BJ (cell line): ENCODE results near the gene NHLRC3. TPM values are rescaled to one million over a fixed set of nuclear protein-coding genes. Genes with fewer than 3 reads are reported as not detected.

Experiments
- CTCF ChIA-PET: fragments of 350-600 bp; formaldehyde crosslinking; extraction: SDS; loops from one replicate; lab custom pipeline; 2021; ENCODE audit warnings: antibody characterized with exemption, inconsistent platforms; lab: Yijun Ruan, JAX
- POLR2A ChIA-PET: fragments of 300-600 bp; sonication (Branson Sonifier 250); formaldehyde crosslinking; extraction: SDS; loops from one replicate; lab custom pipeline; 2021; ENCODE audit warnings: antibody characterized with exemption; lab: Charles Lee
- DNase-seq: peaks from one replicate; pipeline ENCODE4 v3.0.0-alpha.2; 2011; ENCODE audit warnings: low read depth
- H3K27me3 ChIP-seq: 2 replicates; pipeline ENCODE4 v1.6.0; 2011; ENCODE audit warnings: low read length; ENCODE audit not compliant: control insufficient read depth, insufficient read depth
- H3K36me3 ChIP-seq: 2 replicates; pipeline ENCODE4 v1.5.1; 2011; ENCODE audit warnings: low read length; ENCODE audit not compliant: control insufficient read depth, insufficient read depth
- H3K4me3 ChIP-seq: 2 replicates; pipeline ENCODE4 v1.5.1; 2011; ENCODE audit warnings: low read depth, mild to moderate bottlenecking, control low read depth, low read length
- polyA plus RNA-seq: library from polyadenylated mRNA; depleted of rRNA; stranded (reverse); fragments of >200 nt; gene quantifications from 2 replicates; pipeline ENCODE4 v1.2.3, GENCODE V29; 2011
- TF ChIP-seq, protein P1 (sequence below): IDR thresholded peaks from 2 replicates; pipeline ENCODE4 v1.5.1; 2011; ENCODE audit warnings: low read depth, mild to moderate bottlenecking, control low read depth, inconsistent platforms, low read length, moderate library complexity; ENCODE audit not compliant: insufficient read depth

NHLRC3 gene
- polyA plus RNA-seq, 1 experiment, result 6.8 TPM

DNA sequence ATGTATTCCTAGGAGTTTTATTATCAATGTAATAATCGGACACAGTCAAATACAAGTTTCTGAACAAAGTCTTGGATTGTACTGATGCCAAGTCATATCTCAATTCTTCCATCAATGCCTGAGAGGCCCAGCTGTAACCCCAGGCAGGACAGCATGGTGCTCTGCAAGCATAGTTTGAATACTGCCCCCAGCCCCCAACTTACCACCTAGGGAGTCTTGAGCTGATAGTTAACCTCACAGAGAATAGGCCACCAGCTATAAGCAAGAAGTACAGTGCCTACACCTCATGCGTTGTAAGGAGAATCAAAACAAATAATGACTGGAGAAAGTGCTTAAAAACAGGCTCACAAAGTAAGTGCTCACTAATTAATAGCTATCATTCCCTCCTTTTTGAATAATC, 3.1 kb upstream of the NHLRC3 start:
- Histone ChIP-seq H3K4me3 (no peak overlapping the region), H3K27me3 (no peaks in the 10 kb centered on the region), H3K36me3 (no peaks in the 10 kb centered on the region)
- DNase-seq, result no peak
- TF ChIP-seq, protein P1, sequence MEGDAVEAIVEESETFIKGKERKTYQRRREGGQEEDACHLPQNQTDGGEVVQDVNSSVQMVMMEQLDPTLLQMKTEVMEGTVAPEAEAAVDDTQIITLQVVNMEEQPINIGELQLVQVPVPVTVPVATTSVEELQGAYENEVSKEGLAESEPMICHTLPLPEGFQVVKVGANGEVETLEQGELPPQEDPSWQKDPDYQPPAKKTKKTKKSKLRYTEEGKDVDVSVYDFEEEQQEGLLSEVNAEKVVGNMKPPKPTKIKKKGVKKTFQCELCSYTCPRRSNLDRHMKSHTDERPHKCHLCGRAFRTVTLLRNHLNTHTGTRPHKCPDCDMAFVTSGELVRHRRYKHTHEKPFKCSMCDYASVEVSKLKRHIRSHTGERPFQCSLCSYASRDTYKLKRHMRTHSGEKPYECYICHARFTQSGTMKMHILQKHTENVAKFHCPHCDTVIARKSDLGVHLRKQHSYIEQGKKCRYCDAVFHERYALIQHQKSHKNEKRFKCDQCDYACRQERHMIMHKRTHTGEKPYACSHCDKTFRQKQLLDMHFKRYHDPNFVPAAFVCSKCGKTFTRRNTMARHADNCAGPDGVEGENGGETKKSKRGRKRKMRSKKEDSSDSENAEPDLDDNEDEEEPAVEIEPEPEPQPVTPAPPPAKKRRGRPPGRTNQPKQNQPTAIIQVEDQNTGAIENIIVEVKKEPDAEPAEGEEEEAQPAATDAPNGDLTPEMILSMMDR, result no peak
- CTCF ChIA-PET, result no interaction called here
- POLR2A ChIA-PET, result no interaction called here

DNA sequence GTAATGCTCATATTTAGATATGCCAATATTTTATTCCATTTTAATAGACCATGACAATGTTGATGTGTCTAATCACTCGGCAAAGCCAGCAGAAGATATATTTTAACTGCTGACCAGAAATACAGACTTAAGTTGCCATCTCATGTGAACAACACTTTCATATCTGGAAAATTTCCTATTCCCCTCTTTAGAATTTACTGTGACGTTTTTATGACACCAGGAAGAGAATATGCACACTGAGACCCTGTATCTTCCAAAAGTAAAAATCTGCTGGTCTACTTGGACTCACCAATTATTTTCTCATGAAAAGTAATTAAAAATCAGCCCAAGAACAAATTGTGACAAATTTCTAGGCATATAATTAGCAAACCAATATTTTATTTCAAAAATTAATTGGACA, 2.5 kb upstream of the NHLRC3 start:
- Histone ChIP-seq H3K27me3 (no peaks in the 10 kb centered on the region), H3K36me3 (no peaks in the 10 kb centered on the region), H3K4me3 (peak overlapping the region; percentile 92)
- POLR2A ChIA-PET, result no interaction called here
- TF ChIP-seq, protein P1, result no peak
- CTCF ChIA-PET, result no interaction called here
- DNase-seq, result no peak

GRCh38 chr13:39036212-39036611, 2.0 kb upstream of the NHLRC3 start:
- DNase-seq, result no peak
- ChIA-PET CTCF (interaction anchor here (2.4 kb wide), 1 partner anchor 12 kb away, joined by 12 read pairs; no protein-coding TSS in a partner anchor), POLR2A (no interaction called here)
- Histone ChIP-seq H3K4me3 (peak overlapping the region; percentile 92), H3K36me3 (no peaks in the 10 kb centered on the region), H3K27me3 (no peaks in the 10 kb centered on the region)
- TF ChIP-seq, protein P1, result no peak

DNA sequence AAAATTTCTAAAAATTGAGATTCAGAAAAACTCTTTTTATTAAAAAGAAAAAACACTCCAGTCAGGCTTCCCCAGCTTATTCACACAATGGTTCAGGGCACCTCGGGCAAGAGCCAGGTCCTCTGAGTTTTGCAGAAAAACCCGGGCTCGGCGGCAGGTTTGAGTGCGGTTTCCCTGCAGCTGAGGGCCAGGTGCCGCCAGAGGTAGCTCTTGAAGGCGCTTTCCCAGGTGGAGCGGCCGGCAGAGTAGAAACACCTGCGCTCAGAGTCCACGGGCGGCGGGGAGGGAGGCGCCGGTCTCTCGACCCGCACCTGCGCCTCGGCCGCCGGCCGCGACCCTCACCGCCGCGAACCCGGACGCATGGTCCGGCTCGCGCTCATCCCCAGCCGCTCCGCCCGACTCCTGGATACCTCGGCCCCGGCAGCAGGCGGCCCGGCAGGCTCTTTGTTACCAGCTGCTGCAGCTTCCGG, 811 bp upstream of the NHLRC3 start:
- Histone ChIP-seq H3K4me3 (peak overlapping the region; percentile 92), H3K27me3 (no peaks in the 10 kb centered on the region), H3K36me3 (no peaks in the 10 kb centered on the region)
- POLR2A ChIA-PET, result interaction anchor here (0.6 kb wide), 2 partner anchors 14 to 1214 kb away, joined by 3 to 4 read pairs; no protein-coding TSS in a partner anchor
- CTCF ChIA-PET, result interaction anchor here (2.4 kb wide), 1 partner anchor 11 kb away, joined by 12 read pairs; no protein-coding TSS in a partner anchor
- no peak for DNase-seq
- TF ChIP-seq, protein P1, result no peak

DNA sequence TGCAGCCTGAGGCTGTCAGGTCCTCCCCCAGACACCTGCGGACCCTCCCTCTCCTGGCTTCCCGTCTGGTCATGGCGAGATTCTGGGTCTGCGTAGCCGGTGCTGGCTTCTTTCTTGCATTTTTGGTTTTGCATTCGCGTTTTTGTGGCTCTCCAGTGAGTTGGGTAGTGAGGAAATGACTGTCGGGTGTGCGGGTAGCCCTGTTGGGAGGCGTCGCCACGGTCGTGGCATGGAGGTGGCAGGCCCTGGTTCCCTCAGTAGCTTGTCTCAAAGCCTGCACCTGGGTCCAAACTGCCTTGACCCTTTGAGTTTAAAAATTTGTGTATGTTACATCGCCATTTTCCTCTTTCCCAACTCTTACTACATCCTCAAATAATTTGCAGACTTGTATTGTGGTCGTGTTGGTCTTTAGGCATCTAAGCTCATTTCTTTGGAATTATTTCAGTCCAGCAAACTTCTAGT, 344 bp downstream of the NHLRC3 start:
- no peaks in the 10 kb centered on the region for H3K27me3 ChIP-seq
- TF ChIP-seq, protein P1, result no peak
- H3K4me3 ChIP-seq, result peak overlapping the region; percentile 92
- CTCF ChIA-PET, result interaction anchor here (2.4 kb wide), 1 partner anchor 10 kb away, joined by 12 read pairs; no protein-coding TSS in a partner anchor
- H3K36me3 ChIP-seq, result no peaks in the 10 kb centered on the region
- no peak for DNase-seq
- POLR2A ChIA-PET, result interaction anchor here (0.5 kb wide), 1 partner anchor 15 kb away, joined by 3 read pairs; no protein-coding TSS in a partner anchor
